DLD1 (cell line): ENCODE measurements around the gene ZNF771.
"Not testable (repeated sequence)": the region's sequence is repeated elsewhere in the genome, so short reads cannot be mapped to it uniquely, and the experiment has no call there.

ENCODE experiments used
- in situ Hi-C: cut with HindIII; loops from 2 replicates; pipeline ENCODE4 v1.10.0; 2017; ENCODE audit warnings: low sequenced_read_pairs

The ZNF771 gene

DNA sequence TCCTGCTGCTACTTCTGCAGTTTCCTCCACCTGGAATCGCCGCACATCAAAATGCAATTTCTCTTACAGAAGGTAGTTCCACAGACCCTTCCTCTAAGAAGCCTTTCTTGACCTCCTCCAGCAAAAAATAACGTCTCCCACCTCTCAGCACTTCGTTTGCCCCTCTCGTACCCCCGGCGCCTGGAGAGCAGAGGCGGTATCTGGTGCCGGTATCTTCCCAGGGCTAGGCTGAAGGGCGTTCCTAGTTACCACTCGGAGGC is 21.9 kb downstream of the ZNF771 start:
- in situ Hi-C loops, result no loop called here

DNA sequence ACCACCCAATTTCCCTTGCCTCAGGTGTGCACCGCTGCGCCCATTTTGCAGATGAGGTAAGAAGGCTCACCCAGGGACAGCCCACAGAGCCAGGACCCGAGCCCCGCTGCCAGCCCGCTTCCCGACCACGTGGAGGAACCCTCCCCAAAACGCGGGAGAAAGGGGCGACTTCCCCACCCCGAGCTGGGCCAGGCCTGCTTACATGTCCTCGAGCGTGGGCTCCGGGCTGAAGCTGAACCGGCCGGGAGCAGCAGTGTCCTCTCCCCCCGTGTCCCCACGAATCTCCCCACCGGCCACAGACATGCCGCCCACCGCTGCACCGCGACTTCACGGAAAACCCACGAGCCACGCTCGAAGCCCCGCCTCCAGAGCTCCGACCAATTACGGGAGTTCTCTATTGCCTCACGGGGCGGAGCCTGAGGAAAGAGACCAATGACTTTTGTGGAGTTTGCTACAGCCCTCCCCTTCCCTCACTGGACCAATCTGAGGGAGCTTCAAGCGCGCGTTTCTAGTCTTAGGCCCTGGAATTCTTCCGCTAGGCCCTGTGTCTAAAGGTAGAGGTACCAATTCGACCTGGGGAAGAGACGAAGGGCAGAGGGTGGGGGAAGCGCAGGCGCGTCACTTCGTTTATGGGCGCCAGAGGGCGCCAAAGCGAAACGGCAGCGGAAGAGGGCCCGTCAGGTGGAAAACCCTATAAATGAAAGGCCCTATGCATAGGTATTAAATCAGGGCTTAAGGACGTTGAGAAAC is 22.4 kb downstream of the ZNF771 start, which contains the start of gene DCTPP1:
TSS of gene DCTPP1 (minus strand) at position 353 of the 750 bp plus-strand sequence. CDS start at position 303, 50 bp downstream.
- in situ Hi-C loops, result no loop called here

DNA sequence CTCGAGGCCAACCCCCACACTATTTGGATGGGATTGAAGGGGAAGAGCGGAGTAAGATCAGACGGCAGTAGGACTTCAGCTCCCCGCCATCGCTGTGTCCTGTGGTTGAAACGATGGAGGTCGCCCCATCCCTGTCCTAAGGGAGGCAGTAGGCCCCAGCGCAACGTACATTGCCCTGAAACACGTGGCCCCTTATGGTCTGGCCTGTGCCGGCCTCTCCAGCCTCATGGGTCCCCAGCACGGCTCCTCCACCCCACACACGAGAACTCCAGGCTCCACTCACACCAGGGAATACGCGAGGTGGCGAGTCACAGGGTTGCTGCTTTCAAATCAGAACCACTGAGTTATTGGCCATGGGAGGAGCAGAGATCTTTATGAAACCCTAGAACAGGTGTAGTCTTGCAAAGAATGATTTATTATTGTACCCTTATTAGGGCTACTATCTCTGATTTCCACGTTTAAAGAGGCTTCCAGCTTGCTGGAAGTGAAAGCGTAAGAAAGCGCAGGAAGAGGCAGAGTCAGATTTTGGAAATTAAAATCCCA is 23.1 kb downstream of the ZNF771 start:
- in situ Hi-C loops, result no loop called here

DNA sequence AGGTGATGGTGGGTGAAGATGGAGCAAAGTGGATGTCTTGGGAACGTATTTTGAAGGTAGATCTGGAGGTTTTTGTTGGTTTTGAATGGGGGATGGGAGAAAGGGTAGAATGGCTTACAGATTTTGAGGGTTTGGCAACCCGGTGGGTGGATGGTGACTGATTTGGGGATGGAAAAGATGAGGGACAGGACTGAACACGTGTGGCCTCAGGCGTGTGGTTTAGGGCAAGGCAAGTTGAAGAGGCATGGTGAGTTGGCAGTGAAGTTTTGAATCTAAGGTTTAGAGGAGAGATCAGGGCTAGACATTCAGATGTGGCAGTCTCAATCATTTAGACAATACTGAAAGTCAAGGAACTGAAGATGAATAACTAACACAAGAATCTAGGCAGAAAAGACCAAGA is 27.4 kb downstream of the ZNF771 start:
- in situ Hi-C loops, result no loop called here

DNA sequence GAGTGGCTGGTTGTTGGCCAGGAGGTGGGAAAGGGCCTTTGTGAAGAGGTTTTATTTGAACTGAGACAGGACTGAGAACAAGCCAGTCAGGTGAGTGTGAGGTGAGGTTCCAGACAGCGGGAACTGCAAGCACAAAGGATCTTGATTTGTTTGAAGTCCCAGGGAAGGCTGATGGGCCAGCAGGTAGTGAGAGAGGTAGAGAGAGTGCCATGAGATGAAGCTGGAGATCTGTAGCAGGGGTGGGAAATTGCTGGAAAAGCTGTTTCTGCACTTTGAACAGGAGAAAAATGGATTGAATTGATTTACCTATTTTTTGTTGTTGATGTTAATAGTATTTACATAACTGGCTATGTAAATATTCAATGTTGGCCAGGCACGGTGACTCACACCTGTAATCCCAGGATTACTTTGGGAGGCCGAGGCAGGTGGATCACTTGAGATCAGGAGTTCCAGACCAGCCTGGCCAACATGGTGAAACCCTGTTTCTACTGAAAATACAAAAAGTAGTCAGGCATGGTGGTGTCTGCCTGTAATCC is 30.2 kb downstream of the ZNF771 start:
- in situ Hi-C loops, result no loop called here

DNA sequence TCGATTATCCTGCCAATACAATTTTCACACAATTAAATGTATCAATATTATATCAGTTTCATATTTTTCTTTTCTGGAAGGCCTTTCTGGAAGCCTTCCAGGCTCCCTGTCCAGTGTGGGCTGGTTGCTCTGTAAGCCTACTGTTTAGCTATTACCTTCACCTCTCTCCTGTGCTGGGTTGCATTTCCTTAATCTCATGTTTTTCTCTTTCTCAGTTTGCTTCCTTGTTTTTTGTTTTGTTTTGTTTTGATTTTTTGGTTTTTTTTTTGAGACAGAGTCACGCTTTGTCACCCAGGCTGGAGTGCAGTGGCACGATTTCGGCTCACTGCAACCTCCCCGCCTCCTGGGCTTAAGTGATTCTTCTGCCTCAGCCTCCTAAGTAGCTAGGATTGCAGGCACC is 31.4 kb downstream of the ZNF771 start:
- in situ Hi-C loops, result no loop called here

DNA sequence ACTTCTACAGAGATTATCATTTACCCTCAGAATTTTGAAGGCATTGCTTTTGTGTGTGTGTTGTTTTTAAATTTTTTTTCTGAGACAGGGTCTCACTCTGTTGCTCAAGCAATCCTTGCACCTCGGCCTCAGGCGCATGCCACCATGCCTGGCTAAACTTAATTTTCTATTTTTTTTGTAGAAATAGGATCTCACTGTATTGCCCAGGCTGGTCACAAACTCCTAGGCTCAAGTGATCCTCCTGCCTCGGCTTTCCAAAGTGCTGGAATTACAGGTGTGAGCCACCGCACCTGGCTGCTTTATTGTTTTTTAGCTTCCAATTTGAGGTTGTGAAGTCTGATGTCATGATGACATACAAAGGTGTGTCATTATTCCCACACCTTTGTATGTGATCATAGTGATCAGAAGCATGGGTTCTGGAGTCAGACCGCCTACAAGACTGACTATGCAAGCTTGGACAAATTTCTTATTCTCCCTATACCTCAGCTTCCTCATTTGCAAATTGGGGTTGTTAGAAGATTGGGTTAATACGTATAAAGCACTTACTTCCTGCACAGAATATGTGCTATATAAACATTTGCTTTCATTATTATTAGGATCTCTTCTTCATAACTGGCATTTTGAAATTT is 32.4 kb downstream of the ZNF771 start:
- in situ Hi-C loops, result no loop called here

DNA sequence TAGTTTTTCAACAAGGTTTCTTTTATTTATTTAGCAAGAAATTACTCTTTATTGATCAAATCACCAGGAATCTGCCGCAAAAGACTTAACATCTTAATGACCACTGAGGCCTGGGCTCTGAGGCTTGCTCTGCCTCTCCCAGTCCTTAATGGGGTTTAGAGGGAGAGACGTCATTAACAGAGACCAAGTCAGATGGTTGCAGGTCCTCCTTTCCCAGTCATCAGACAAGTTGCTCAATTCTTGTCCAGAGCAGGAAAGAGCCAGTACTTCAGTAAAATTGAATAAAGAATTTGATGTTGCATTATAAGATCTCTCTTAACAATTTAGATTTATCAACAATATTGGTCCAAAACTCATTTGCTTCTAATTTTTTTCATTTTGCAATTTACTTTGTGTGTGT is 36.2 kb downstream of the ZNF771 start:
- in situ Hi-C loops, result no loop called here

DNA sequence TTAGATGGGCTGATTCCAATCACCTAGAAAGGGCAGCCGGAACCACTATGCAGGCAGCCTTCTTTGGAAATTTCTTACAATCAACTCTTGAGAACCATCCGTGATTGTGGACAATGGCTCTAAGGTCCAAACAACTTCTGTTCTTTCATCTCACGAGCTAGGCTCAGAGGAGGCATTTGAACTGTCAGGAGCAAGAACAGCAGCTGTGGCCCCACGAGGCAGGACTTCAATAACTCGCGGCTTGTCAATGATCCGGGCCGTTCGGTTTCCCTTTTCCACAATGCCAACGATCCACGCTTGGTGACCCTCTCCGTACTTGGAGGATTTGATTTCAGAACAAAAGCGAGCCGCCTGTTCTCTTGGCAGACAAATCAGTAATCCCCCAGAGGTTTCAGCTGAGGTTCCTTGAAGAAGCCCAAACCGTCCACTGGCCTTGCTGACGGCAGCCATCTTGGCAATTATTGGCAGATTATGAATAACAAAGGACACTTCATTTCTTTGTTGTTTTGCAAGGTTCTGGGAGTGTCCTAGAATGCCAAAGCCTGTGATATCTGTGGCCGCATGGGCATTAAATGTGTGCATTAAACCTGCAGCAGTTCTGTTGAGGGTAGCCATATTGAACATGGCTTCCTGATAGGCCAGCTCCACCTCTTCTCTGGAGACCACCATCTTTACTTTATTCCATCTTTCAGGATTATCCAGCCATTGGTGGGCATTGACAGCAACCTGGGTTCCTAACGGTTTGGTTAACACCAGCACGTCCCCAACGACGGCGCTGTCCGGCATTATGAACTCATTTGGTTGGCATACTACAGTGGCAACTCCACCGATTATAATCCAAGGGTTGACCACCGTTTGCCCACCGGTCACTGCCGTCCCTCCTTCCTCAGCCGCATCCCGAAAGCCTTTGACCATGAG is 37.1 kb downstream of the ZNF771 start:
- in situ Hi-C loops, result no loop called here

DNA sequence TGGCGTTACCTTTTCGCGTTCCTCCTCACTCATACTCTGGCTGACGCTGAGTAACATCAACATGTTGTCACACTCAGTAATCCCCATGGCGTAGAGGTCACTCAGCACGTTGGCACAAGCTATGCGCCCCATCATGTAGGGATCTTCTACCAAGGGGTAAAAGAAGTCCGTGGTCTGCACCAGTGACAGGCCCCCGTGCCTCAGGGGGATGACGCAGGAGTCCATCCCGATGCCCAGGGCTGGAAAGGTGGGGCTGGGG is 37.7 kb downstream of the ZNF771 start:
- in situ Hi-C loops, result no loop called here

DNA sequence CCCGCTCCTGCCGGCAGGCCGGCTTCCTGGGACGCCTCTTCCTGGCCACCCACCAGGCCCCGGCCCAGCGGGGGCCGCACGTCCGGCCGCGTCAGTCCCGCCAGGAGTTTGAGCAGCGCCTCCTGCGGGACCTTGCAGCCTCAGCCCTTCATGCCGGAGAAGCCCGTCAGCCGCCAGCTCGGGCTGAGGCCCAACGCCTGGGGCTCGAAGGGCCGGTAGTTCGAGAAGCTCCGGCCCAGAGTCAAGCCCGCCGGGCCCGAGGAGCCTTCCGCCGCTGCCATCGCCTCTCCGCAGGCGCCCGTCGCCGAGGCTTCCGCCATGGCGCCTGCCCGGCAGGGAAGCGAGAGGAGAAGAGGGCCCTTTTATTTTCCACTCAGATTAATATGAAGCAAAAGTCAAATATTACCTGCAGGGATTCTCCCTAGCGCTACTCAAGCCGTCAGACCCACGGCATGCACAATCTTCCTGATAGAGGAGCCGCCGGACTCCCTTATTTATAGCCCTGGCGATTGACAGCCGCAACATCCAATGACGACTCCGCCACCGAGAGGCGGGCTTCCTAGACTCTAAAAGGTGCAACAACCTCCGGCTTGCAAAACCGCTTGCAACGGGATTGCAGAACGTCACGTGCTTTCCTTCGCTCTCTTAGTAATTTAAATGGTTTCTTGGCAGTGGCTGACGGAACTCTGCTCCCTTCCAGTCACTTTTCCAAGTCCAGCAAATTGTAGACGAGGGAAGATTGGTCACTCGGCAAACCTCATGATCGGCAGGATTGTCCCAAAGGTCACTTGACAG is 38.2 kb downstream of the ZNF771 start, which contains the start of gene SEPHS2:
TSS of gene SEPHS2 (minus strand) at position 467 of the 795 bp plus-strand sequence. CDS start at position 320, 147 bp downstream.
- in situ Hi-C loops, result no loop called here

DNA sequence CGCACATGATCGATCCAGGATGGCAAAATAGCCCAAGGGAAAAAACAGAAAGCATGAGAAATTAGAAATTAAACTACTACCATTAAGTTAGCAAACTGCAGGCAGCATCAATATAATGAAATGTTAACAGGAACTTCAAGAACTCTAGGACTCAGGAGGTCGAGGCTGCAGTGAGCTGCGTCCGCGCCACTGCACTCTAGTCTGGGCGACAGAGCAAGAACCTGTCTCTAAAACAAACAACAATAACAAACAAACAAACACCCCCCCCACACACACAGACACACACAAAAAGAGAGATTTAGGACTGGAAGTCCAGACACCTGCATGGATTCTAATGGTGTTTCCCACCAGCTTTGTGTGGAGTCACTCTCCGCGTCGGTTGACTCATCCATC is 38.8 kb downstream of the ZNF771 start:
- in situ Hi-C loops, result no loop called here

DNA sequence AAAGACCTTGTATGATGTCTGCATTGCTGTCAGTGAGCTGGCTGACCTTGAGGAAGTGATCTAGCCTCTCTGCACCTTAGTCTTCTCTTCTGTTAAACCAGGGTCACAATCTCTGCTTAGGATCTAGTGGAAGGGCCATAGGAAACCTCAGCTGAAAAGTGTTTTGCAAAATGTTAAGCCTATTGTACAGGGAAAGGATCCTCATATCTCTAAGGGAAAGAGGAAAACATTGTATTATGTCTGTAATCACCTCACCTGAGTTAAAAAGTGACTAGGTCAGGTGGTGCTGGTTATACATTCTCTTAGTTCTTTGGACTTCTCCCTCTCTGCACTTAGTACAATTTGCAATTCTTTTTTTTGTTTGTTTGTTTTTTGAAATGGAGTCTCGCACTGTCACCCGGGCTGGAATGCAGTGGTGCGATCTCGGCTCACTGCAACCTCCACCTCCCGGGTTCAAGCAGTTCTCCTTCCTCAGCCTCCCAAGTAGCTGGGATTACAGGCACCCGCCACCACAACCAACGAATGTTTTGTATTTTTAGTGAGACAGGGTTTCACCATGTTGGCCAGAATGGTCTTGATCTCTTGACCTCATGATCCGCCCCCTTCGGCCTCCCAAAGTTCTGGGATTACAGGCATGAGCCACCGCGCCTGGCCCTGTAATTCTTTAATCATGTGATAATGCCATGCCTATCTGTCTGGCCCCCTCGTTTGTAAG is 40.3 kb downstream of the ZNF771 start:
- in situ Hi-C loops, result no loop called here

DNA sequence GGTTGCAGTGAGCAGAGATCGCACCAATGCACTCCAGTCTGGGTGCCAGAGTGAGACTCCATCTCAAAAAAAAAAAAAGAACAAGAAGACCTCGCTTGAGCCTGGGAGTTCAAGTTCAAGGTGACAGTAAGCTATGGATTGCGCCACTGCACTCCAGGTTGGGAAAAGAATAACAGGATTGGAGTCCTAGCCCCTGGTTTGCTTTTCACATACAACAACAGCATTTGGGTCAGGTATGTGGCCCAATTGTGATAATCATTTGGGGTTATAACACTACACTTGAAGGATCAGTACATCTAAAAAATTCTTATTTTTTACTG is 41.7 kb downstream of the ZNF771 start:
- in situ Hi-C loops, result no loop called here

DNA sequence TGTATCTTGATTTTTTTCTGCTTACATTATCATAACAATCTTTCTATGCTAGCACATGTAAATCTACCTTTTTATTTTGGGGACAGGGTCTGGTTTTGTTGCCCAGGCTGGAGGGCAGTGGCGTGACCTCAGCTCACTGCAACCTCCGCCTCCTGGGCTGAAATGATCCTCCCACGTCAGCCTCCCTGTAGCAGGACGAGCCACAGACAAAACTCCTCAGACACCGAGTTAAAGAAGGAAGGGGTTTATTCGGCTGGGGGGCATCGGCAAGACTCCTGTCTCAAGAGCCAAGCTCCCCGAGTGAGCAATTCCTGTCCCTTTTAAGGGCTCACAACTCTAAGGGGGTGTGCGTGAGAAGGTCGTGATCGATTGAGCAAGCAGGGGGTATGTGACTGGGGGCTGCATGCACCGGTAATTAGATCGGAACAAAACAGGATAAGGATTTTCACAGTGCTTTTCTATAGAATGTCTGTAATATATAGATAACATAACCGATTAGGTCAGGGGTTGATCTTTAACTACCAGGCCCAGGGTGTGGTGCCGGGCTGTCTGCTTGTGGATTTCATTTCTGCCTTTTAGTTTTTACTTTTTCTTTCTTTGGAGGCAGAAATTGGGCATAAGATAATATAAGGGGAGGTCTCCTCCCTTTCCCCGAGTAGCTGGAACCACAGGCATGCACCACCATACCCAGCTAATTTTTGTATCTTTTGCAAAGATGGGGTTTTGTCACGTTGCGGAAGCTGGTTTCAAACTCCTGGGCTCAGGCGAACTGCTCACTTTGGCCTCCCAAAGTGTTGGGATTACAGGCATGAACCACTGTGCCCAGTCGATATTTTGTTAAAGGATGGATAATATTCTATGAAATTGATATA is 45.5 kb downstream of the ZNF771 start:
- in situ Hi-C loops, result not testable (repeated sequence)

DNA sequence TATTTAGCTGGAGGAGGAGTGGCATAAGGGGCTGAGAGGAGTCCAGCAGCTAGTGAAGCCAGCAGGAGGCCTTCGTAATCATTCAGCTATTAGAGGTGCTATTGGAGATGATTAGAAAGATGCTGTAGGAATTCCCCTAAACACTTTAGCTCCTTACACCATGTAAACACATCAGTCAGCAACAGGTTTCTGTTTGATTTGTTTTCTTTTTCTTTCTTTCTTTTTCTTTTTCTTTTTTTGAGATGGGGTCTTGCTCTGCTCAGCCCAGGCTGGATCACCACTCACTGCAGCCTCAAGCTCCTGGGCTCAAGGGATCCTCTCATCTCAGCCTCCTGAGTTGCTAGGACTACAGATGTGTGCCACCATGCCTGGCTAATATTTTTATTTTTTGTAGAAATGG is 48.9 kb downstream of the ZNF771 start:
- in situ Hi-C loops, result no loop called here

DNA sequence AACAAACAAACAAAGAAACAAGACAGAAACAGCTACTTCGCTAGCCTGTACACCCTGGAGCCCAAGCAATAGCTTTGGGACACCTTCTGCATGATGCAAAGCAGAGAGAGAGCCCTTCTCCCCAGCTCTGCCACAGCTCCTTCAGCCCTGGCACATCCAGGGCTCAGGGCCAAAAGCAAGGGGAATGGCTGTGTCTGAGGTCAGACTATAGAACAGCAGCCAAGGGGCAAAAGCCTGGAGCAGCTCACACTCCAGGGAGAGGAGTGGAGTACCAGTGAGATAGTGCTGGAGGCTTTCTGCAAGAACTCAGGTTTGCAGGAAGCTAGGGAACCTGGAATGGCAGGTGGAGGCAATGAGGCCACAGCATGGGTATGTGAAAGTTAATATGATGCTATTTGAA is 49.9 kb downstream of the ZNF771 start:
- in situ Hi-C loops, result no loop called here

DNA sequence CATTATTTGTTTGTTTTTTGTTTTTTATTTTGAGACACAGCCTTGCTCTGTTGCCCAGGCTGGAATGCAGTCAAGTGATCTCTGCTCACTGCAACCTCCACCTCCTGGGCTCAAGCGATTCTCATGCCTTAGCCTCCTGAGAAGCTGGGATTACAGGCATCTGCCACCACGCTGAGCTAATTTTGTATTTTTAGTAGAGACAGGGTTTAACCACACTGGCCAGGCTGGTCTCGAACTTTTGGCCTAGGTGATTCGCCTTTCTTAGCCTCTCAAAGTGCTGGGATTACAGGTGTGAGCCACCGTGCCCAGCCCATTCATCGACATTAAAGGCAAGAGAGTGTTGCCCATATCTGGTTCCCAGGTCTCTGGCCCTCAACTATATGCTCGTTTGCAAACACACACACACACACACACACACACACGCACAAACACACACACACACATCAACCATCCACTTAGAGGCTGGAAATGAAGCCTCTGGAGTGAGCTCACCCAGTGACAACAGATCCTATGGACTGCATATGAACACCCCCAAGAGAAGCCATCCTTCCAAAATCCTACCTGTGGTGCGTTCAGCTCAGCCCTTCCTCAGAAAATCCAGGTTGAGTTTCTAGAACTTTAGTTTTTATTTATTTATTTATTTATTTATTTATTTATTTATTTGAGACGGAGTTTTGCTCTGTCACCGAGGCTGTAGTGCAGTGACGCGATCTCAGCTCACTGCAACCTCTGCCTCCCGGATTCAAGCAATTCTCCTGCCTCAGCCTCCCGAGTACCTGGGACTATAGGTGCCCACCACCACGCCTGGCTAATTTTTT is 50.5 kb downstream of the ZNF771 start:
- in situ Hi-C loops, result no loop called here
